ENCODE measurements around the gene LIPA.

Gene LIPA

DNA sequence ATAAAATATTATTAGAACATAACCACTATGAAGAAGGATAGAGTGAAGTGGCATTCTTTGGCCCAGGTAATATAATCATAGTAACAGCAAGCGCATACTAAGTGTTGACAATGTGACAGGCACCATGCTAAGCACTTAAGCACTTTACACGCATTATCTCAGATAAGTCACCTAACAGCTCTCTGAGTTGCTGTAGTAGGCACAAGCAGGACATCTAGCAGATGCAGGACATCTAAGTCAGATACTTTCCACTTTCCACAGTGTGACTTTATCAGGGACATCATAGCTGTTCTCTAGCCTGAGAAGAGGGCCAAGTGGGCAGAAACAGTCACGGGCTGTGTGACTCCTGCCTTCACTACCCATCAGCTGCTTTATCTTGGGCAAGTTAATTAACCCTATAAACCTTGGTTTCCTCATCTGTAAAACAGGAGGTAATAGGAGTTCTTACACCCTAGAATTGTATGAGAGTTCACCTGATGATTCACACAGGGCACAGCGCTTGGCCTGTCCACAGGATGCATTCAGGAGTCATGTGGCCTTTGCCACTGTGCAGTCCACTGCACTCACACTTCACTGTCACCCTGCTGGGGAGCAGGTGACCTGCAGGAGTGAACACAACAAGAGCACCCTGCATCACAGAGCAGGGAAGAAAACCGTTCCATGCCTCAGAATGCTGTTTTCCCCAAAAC is 12.5 kb downstream of the LIPA start:
- no peak for FAIRE-seq

DNA sequence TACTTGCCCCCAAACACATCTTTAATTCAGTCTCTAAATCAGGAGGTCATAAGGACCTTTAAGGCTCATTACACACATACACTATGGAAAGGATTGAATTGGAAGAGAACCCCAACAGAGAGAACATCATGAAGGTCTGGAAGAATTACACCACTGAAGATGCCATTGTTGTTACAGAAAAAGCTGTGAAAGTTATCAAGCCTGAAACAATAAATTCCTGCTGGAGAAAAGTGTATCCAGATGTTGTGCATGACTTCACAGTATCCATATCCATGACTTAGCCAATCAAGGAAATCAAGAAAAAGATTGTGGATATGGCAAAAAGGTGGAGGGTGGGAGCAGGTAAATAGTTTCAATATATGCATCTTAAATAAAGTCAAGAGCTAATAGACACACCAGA is 13.7 kb downstream of the LIPA start:
- FAIRE-seq = no peak

DNA sequence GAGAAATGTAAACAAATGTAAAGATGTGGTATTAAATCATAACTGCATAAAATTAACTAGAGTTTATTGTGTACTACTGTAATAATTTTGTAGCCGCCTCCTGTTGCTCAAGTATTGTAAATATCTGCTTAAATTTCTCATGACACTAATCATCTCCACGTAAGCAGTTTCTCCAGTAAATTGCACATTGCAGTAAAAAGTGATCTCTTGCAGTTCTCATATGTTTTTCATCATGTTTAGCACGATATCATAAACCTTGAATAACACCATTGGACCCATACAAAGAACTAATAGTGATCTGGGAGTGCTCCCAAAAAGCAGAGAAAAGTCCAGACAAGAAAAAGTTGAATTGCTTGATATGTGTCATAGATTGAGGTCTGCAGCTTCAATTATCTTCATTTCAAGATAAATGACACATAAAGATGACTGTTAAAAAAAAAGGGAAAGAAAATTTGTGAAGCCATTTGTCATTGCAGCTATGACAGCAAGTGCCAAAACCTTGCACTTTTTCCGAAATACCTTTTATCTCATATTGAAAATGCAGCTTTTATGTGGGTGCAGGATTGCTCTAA is 15.3 kb downstream of the LIPA start:
- FAIRE-seq = no peak

DNA sequence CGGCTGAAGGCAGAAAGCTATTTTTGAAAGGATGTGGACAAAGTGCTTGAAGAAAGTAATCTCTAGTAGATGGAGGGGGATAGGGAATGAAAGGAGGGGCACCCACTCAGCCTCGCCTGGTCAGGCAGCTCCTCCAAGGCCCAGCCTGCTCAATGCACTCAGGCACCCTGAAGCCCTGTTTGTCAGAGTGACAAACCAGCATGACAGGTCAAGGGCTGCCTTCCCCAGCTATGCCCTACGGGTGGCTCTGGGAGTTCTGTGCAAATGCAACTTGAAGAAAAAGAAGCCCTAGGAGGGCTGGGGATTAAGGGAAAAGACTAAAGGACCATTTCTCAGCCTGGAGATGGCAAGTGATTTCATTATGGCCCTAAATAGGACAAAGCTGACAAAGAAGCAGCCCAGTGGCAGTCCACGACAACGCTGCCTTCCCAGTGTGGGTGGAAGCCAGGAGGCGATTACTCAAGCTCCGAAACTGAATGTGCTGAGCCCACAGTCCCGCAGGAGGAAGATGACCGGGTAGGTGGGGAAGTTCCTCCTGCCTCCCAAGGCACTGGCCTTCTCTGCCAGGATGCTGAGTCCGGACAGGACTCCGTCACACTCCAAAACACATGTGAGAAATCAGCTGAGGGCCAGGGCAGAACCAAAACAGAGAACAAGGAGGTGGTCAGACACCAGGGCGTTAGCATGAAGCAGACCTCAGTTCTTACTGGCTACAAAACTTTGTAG is 16.3 kb downstream of the LIPA start:
- no peak for FAIRE-seq

DNA sequence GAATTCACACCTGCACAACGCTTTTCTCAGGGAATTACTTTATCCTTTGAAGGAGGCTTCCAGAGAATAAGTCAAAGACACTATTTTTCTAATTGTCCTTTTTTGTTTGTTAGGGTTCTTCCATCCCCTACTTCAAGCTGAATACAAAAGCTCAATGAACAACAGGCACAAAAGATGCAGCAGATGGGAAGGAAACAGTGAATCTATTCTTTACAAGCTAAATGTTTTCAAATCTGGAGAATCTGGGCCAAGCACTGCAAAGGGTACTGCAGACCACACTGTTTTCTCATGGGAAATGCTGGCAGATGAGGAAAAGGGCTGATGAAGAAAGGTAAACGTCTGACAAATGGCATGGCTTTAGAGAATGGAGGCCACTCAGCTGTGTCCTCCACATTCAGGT is 18.5 kb downstream of the LIPA start:
- FAIRE-seq = no peak

DNA sequence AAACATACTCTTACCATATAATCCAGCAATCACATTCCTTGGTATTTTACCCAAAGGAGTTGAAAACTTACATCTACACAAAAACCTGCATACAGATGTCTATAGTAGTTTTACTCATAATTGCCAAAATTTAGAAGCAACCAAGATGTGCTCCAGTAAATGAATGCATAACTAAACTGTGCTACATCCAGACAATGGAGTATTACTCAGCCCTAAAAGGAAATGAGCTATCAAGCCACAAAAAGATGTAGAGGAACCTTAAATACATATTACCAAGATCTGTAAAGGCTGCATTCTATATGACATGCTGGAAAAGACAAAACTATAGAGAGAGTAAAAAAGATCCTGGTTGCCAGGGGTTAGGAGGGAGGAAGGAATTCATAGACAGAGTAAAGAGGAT is 22.6 kb downstream of the LIPA start:
- FAIRE-seq = no peak

DNA sequence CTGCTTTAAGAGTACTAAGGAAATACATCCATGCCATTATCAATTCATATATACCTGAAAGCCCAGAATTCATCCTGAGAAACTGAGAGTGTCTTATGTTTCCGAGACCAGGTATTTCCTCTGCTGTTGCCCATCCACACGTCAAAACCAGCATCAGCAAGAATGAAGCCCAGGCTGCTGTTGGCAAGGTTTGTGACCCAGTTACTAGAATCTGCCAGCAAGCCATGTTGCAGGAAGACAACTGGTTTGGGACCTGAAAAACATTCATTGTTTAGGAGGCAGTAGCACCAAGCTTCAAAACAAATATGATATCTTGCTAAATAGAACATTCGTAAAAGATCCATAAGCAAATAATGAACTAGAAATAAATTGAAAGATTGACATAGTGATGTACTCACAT is 23.4 kb downstream of the LIPA start:
- no peak for FAIRE-seq

DNA sequence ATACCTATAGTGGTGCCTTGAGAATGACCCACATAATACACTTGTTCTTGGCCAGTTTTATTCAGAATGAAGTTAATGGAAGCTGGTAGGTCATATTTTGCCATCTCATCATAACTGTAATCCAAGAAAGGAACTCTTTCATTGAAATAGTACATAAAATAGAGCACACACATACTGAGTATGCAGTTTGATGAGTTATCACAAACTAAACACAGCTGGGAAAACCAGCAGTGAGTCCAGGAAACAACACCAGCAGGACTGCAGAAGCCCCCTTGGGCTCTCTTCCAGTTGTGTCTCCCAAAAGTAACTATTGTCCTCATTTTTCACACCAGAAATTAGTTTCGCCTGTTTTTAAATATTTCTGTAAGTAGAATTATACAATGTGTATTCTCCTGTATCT is 24.7 kb downstream of the LIPA start:
- no peak for FAIRE-seq

DNA sequence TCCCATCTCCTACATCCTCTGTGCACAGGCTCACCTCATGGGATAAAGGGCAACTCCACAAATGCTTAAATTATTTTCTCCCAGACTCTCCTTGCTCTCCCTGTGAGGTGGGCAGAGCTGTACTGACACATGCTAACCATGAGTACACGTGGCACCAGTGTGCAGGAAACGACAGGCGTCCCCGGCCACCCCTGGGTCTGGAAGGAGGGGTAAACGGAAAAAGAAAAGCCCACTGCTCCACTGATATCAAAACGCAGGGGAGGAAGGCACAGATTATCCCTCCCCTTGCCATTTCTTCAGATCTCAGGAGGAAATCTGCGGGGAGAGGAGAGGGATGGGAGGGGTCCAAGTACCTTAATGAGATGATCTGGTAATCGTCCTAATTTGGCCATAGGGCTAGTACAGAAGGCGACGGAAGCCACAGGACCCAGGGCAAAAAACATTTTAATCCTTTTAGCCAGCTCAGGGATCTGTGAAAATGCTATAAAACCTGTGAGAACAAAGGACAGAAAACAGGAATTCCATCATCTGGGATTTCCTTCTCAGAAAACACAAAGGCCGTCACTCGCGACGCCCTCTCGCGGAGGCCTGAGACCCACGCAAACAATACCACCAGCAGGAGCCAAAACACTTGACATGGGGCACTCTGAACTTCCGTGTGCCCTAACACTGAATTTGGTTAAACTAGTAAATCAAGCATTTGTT is 26.7 kb downstream of the LIPA start:
- FAIRE-seq = no peak

DNA sequence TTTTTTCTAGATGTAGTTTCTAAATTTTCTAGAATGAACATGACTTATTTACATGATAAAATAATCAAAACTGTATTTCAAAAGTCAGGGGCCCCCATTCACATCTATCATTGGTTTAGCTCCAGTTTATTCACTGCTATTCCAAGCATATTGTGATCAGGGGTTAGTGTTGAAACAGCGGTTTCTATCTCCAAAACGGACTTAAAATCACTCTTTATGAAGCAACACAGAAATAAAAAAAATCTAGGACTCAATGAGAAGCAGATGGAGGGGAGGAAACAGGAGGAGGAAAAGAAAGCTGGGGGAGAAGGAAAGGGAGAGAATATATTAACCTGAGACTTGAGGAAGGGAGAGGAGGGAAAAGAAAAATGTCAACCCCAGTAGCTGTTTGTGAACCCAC is 29.7 kb downstream of the LIPA start:
- no peak for FAIRE-seq

DNA sequence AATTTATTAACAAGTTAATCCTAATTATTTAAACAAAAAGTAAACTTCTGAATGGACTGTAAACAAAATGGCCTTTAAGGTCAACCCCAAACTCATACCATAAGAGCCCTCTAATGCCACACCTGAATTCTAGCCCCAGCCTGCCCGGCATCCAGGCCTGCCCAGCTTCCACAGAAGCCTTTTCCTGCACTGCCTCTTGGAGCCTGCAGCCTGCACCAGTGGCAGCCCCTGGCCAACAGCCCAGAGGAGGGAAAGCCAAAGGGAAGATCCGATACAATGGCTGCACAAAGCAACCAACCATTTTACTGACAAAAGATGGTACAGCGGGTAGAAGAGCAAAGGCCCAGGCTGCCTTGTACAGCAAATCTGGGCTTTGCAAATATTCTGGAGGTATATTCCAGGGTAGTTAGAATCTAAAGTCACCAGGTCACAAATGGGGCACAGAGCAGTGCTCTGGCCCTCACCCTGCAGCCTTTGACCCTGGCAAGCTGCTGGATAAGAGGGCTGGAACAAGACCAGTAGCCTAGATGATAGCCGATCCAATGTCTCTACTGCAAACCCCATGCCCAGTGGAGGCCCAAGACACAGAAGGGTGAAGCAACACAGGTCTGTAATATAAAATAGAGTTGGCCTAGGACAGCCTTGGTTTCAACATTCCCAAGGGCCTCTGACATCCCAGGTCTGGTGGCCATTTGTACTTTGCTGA is 31.9 kb downstream of the LIPA start:
- no peak for FAIRE-seq

DNA sequence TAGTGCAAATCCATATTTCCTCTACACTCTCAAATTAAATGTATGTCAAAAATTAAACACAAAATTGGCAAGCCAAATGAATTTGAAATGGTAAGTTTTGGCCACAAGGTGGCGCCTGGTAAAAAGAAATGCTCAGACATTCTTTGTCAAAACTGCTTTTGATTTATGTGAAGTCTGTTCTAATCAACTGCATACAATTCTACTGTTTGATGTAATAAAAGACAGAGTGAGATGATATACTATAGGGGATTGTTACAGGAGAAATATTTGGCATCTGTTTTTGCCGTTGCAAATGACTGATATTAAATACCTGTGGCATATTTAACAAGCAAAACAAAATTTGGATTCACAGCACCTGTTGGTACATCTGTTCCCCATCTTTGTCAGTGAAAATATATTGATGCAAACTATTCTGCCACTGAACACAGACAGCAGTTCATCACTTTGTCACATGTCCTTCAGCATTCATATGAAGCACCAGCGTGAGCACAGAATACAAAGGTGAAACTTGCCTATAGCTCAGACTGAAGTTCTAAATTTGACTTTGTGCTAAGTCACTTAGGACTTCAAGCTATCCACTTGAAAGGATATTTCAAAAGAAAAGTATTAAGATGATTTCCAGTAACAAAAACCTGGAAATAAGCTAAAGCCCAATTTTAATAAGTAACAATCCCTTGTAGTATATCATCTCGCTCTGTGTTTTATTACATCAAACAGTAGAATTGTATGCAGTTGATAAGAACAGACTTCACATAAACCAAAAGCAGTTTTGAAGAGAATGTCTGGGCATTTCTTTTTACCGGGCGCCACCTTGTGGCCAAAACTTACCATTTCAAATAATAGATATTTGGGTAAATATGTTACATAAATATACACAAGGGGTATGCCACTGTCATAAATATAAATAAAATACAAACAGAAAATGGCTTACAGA is 34.3 kb downstream of the LIPA start:
- FAIRE-seq = peak; percentile 95

DNA sequence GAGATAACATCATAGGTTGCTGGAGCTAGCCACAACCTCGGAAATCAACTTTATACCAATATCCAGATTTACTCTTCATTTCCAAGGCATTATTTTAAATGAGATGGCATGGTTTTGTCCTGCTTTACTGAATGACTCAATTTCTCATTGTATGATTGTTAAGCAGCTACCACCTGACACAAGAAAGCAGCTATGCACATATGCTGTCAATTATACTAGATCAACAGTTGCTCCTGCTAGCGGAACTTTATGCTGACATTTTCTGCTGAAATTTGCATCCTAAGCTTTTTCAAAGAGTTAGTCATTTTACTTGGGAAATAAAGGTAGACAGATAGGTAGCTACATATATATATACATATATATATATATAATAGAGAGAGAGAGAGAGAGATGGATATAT is 35.5 kb downstream of the LIPA start:
- no peak for FAIRE-seq

DNA sequence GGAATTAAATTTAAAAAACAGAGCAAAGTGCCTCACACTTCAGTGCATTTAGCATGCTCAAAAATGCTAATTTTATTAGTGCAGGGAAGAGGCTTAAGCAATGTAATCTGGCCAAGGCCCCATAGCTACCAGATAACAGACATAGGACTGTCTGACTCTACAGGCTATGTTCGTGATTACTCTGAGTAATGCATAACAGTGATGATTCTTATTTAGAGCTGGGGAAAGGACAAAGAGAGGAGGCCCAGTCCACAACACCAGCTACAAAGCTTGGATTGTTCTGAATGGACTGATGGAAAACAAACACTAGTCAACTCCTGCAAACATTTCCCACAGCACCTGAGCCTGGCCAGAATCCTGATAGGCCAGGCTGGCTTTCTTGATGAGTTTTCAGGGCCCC is 36.1 kb downstream of the LIPA start:
- no peak for FAIRE-seq

DNA sequence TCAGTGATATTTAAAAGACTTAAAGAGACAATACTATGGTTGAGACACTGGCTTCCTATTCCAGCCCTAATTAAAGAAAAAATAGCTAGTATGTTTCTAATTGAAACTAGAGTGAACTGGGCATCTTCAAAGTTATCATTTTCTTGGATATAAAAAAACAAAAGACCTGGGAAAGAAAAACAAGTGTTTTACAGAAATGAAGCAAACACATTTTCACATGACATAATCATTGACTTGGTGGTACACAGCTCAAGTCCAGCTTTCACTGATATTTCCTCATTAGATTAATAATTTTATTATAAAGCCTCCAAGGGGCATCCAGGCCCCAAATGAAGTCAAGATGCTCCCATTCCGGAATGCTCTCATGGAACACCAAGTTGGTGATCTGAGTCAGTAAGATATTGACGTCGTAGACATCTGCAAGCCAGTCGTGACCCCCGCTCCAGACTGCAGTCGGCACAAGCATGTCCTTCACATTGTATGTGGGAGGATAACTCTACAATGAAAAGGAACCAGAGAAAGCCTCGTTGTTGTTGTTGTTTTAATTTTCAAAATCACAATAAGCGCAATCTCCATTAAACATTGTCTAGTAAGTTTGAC is 36.9 kb downstream of the LIPA start:
- FAIRE-seq = no peak

DNA sequence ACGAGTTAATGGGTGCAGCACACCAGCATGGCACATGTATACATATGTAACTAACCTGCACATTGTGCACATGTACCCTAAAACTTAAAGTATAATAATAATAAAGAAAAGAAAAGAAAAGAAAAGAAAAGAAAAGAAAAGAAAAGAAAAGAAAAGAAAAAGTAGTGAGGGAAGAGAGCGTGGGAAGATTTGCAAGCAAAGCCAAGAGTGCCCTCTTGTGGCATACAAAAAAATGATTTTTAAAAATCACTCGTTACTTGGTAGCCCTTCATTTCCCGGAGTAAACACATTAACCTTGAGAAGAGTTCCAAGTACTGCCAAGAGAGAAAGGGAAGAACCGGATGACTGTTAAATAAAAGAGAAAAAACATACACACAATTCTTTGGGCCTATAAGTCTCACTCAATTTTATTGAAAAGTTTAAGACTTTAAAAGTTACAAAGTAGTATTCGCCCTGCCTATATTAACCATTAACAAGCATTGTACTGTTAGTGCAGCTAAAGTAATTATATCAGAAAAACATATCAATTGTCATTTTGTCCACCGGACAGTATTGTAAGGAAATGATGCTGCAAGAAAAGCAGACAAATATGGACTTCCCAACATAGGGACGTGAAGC is 38.3 kb downstream of the LIPA start:
- FAIRE-seq = peak; percentile 91

DNA sequence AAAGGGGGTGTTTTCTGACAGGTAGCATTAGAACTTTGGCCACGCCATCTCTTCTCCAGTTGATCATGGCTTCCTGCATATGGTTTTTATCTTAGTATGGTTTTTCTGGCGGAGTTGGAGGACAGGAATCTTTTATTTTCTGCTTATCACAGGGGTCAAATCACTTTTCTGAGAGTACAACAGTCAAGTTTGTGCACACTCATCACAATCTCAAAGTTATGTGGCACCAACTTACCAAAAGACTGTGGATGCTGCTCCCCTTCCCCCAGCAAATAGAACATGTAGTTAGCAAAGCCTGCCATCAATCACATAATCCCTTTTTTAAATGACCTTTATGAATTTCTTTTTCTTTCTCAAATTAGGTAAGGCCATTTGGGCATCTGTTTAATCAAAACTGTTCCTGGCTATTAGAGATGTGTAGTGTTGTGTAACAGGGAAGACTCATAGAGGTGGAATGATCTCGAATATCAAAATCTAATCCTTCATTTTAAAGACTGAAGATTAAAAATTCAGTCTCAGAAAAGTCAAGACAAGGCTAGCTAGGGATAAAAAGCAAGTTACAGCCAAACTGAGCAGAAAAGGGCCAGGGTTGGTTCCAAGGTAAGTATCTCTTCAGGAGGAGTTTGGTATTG is 40.7 kb downstream of the LIPA start:
- no peak for FAIRE-seq

DNA sequence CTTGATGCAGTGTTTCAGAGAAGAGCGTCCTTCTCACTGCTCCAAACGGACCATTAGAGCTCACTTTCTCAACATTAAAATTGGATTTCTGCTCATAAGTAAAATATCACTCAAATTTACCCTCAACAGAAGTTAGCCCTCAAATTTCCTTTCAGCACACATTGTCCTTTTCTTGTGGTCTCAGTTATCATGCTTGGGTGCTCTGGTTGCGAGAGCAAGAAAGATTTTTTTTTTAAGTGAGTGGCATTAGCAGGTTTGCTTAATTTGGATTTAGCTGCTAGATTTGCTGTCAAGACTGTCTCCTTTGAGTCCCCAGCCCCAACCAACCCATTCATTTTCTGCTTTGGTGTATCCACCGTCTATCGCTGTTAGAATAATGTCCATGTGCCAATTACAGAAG is 41.9 kb downstream of the LIPA start:
- no peak for FAIRE-seq

DNA sequence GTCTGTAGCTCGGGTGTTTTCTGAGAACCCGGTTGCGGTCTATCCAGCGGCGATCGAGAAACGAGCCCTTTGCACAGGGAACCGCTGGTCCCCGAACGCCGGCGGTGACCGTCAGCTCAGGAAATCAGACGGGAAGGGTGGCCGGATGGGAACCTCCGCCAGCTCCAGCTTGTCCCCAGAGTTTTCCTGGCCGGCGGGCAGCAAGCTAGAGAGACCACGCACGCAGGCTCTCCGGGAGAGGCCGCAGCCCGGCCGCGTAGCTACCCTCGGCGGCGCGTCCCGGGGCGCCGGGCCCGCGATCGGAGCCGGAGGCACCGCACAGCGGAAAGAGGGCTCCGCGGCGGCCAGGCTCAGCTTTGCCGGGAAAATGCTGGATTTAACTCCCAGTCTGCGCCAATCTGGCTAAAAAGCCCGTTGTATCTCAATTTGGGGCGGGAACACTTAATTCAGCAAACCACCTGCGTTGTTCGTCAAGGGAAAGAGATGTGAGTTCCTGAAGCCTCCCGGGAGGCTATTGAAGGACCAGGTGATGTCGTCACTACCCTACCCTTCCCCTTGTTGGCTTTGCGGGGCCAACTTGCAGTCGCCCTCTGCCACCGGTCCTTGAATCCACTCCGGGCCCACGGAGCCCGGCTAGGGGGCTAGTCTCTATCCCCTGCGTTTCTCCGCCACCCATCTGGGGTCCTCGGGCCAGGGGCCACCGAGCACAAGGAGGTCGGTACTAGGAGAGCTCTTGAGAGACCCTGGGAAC is 43.6 kb downstream of the LIPA start:
- FAIRE-seq = no peak

Data from G401.6 (cell line).